Fibroblast of skin of abdomen (primary cell): ENCODE data around the gene WDPCP.
"Not testable (repeated sequence)": the region's sequence is repeated elsewhere in the genome, so short reads cannot be mapped to it uniquely, and the experiment has no call there.

Experiments used
- DNase-seq: peaks from one replicate; pipeline ENCODE4 v3.0.0-alpha.2; 2013

Gene WDPCP

GRCh38 chr2:63347361-63347760, 240.9 kb downstream of the WDPCP start:
- DNase-seq = no peak

GRCh38 chr2:63346411-63346810, 241.9 kb downstream of the WDPCP start:
- DNase-seq = no peak

GRCh38 chr2:63345285-63345633, 243.0 kb downstream of the WDPCP start:
- DNase-seq = no peak

GRCh38 chr2:63344575-63345284, 243.5 kb downstream of the WDPCP start:
- DNase-seq = no peak

GRCh38 chr2:63343397-63344109, 244.7 kb downstream of the WDPCP start:
- DNase-seq = no peak

- no peak for DNase-seq
These were observed 247.8 kb downstream of the WDPCP start for GRCh38 chr2:63340443-63340842.

GRCh38 chr2:63334910-63335309, 253.4 kb downstream of the WDPCP start:
- DNase-seq = no peak

- DNase-seq = no peak
These were observed 261.8 kb downstream of the WDPCP start for GRCh38 chr2:63326473-63326872.

- not testable (repeated sequence) for DNase-seq
These were observed 264.6 kb downstream of the WDPCP start for GRCh38 chr2:63323662-63324061.

- DNase-seq = not testable (repeated sequence)
These were observed 266.3 kb downstream of the WDPCP start for GRCh38 chr2:63321973-63322372.

- no peak for DNase-seq
These were observed 267.6 kb downstream of the WDPCP start for GRCh38 chr2:63320669-63321068.

GRCh38 chr2:63310614-63311013, 277.7 kb downstream of the WDPCP start:
- DNase-seq = no peak

- no peak for DNase-seq
These were observed 286.8 kb downstream of the WDPCP start for GRCh38 chr2:63301481-63301880.

GRCh38 chr2:63300835-63301234, 287.4 kb downstream of the WDPCP start:
- DNase-seq = no peak

- no peak for DNase-seq
These were observed 300.3 kb downstream of the WDPCP start for GRCh38 chr2:63287956-63288355.

GRCh38 chr2:63286520-63286919, 301.8 kb downstream of the WDPCP start:
- not testable (repeated sequence) for DNase-seq

- no peak for DNase-seq
These were observed 305.0 kb downstream of the WDPCP start for GRCh38 chr2:63283273-63283672.

GRCh38 chr2:63272560-63272959, 315.7 kb downstream of the WDPCP start:
- DNase-seq = no peak

GRCh38 chr2:63270717-63271116, 317.6 kb downstream of the WDPCP start:
- no peak for DNase-seq

- DNase-seq = no peak
These were observed 319.3 kb downstream of the WDPCP start for GRCh38 chr2:63268946-63269345.

- DNase-seq = no peak
These were observed 327.1 kb downstream of the WDPCP start for GRCh38 chr2:63261137-63261621.

- DNase-seq = no peak
These were observed 330.8 kb downstream of the WDPCP start for GRCh38 chr2:63257473-63257872.

- no peak for DNase-seq
These were observed 339.1 kb downstream of the WDPCP start for GRCh38 chr2:63249161-63249560.

- no peak for DNase-seq
These were observed 345.5 kb downstream of the WDPCP start for GRCh38 chr2:63242747-63243146.
